GM18861 (cell line): ENCODE measurements around the gene TCP1.
"Not testable (repeated sequence)": the region's sequence is repeated elsewhere in the genome, so short reads cannot be mapped to it uniquely, and the experiment has no call there.

Experiments
- ATAC-seq: cut with Tn5 transposase; IDR thresholded peaks from one replicate; pipeline ENCODE4 v1.9.1; 2021; ENCODE audit not compliant: unreplicated experiment

TCP1 gene

DNA sequence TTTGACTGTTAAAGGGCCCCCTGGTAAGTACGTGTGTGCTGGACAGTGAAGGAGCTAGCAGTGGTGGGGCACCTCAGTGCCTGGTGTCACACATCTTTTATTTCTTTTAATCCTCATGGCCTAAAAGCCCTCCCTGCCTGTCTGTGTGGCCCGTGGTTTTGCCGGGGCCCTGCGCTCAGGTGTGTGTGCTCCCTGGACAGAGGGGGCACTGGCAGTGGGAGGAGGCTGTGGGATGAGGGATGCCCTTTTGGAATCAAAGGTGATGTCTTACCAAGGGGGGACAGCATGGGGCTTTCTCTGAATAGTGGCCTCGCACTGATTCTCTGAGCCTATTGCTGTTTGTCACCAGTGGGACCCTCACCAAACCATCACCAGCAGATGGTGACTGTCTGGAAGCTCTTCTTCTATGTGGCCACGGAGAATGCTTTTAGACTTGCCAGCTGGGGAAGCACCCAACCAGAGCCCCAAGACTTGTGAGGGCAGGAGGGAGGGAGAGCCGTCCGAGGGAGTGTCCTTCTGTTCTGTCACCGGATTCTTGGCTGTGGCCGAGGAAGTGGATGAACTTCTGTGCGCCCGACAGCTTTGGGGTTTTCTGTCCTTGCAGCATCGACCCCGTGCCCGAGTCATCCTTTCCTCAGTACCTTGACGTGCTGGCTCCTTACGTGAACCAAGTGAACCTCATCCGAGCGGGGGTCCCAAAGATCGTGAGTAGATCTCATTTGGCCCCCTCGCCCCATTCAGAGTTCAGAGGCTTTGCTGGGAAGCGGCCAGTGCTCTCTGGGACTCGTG, 28.7 kb upstream of the TCP1 start:
- ATAC-seq = no peak

GRCh38 chr6:159816775-159817174, 27.4 kb upstream of the TCP1 start:
- ATAC-seq = not testable (repeated sequence)

DNA sequence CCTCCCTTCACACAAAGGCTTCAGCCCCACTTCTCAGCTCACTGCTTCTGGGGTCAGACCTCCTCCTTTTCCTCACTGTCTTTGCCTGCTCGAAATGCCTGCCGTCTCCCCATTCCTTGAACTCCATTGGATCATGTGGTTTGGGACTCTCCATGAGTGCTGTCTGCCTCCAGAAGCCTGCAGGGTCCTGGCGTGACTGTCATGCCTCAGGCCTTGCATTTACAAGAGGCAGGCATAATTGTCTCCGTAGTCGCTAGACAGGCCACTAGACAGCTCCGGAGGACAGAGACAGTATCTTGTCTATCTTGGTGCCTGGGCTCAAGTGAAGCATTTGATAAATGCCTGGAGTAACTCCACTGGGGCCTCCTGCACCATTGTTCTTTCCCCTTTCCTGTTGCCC, 26.0 kb upstream of the TCP1 start:
- no peak for ATAC-seq

GRCh38 chr6:159813781-159814180, 24.4 kb upstream of the TCP1 start:
- no peak for ATAC-seq

GRCh38 chr6:159809149-159809548, 19.7 kb upstream of the TCP1 start:
- ATAC-seq = no peak

GRCh38 chr6:159808647-159809046, 19.2 kb upstream of the TCP1 start:
- ATAC-seq = no peak

DNA sequence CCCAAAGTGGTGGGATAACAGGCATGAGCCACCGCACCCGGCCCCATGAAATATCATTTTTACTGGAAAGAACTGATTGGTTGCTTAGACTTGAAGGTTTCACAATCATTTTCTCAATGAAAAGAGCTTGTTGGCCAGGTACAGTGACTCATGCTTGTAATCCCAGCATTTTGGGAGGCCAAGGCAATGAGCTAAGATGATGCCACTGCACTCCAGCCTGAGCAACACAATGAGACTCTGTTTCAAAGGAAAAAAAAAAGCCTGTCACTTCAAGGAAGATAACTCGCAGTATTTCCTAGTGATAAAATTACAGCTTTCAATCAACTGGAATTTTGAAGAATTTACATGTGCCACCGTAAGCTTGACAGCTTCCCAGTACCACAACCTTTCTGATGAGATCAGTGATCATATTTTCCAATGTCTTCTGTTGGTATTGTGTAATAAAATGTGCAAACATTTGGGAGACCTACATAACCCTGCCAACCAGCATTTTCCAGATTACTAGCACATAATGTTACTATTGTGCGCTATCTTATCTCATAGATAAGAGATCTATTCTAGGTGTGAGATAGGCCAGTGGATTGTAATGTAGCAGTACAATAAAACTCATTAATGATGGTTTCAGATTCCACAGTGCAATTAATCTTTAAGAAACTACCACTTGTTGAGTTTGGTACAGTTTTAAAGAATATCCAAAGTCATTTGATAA, 17.9 kb upstream of the TCP1 start:
- no peak for ATAC-seq

DNA sequence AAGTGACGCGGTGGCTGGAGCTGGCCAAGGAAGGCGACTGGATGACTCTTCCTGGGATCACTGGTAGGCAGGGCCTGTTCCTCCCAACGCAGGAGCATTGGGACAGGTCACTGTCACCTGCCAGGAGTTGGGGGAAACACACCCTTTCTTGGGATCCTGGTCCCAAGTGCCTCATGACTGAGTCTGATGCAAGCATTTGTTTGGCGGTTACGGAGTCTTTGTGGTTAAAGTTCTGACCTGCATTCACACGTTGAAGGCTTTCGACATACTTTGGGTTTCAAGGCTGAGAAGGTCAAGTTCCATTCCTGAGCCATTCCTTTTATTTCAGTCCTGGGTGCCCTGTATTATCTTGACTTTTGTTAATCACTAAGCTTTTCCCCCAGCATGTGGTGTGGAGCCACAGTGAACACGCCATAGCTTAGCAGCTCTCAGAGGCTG, 16.6 kb upstream of the TCP1 start:
- no peak for ATAC-seq

DNA sequence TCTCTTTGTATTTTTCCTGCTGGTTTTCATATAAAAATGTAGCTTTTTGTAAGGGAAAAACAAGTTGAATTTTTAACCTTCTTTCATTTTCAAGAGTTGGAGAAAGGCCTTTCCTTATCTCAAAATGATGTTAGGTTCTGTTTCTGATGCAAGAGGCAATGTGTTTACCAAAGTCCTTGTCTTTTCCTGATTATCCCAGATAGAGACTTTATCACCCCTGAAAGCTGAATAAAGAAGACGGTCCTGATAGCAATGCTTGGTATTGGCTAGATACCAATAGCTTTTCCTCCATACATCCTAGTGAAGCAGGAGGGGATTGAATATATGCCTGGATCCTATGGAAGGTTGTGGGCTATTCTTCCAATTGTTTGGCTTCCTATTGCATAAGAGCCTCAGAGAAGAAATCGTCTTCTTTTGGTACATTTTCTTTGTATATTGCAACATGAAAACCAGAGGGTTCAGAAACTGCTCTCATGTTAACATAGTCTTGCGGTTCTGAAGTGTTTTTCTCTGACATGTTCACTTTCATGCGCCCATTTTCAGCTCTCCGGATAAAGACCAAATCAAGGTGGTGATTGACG, 16.1 kb upstream of the TCP1 start:
- no peak for ATAC-seq

DNA sequence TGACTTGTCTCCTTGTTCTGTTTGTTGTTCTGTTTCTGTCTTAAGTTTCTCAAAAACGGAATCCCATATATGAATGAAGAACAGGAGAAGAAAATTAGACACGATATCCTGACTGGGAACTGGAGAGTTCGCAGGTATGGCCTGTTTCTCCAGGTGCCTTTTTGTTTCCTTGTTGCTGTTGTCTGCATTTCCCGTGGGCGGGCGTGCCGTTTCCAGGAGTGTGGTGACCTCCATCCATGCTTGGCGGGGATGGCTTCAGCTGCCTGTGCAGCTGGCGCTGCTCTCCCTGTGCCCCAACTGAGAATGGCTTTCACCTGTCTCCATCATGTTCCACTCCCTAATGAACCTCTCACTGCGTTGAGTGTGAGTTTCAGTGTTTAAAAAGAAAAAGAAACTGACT, 15.1 kb upstream of the TCP1 start:
- ATAC-seq = no peak

GRCh38 chr6:159801935-159802334, 12.5 kb upstream of the TCP1 start:
- no peak for ATAC-seq

GRCh38 chr6:159800141-159800865, 10.9 kb upstream of the TCP1 start, which contains the start of gene PNLDC1:
PNLDC1 (plus strand) TSS chr6:159800276; CDS start chr6:159800308, 32 bp downstream.
- ATAC-seq = no peak

DNA sequence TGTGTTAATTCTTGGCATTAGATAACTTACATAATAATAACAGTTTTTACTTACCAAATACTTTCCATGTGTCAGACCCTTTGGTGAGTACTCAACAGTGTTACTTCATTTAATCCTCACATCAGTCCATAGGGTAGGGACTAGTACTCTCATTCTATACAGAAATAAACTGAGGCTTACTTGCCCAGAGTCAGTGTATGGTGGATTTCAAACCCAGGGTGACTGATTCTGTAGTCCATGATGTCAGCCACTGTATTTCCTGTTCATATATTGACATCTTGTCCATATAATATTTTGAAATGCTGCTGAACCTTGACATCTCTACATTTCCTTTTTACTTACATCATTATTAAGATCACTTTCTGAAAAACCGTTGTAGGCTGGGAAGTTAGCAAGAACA, 8.2 kb upstream of the TCP1 start:
- ATAC-seq = no peak

DNA sequence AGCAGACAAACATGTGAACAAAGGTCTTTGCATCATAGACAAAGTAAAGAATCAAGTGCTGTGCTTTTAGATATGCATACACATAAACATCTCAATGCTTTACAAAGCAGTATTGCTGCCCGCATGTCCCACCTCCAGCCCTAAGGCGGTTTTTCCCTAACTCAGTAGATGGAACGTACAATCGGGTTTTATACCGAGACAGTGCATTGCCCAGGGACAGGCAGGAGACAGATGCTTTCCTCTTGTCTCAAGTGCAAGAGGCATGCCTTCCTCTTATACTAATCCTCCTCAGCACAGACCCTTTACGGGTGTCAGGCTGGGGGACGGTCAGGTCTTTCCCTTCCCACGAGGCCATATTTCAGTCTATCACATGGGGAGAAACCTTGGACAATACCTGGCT, 5.6 kb upstream of the TCP1 start:
- not testable (repeated sequence) for ATAC-seq

DNA sequence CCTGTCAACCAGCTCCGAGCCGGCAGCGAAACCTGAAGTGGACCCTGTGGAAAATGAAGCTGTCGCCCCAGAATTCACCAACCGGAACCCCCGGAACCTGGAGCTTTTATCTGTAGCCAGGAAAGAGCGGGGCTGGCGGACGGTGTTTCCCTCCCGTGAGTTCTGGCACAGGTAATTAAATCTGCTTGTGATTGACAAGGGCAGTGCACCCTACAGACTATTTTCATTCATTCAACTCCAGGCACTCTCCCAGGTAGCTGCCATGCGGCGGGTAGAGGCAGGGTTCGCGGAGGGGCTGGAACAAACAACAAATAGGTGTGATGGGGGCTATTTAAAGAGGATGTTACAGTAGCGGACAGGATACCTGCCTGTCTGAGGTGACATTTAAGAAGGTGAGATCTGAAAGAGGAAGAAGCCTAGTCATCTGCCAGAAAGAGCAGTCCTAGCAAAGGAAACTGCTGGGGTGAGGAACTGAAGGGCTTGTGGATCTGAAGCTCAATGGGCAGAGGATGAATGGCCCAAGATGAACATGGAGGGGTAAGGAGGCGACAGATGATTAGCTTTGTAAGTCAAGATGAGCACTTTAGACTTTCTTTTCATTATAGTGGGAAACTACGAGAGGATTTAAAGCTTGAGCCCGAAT, 1.7 kb upstream of the TCP1 start:
- no peak for ATAC-seq

DNA sequence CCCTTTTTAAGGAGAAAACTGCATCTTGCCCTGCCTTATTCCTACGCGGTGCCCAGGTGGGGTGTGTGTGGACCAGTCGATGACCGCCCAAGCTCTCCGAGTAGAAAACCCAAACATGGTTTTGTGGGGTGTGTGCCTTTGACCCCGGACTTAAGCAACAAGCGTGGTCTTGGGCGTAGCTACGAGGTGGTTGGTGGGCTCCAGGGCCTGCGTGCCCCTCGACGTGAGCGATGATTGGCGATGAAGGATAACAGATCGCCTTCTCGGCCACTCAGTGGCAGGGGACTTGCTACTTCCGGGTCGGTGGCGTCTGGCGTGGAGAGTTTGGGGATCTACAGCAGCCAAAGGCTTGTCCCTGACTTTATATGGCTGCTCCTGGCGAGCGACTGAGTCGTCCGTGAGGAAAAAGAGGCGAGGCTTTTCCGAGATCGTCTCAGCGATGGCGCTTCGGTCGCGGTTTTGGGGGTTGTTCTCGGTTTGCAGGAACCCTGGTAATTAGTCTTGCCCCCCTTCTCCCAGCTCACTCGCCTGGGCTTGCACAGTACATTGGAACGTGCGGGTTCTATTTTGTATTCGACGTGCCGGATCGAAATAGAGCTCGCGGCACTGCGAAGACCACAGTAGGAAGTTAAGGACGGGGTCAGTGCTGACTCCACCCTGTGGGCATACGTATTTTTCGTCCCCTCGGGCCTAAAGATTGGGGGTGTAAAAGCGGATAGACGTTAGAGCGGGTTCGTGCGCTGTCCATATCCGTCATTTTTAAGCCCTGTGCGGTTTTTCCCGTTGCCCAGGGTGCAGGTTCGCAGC, 950 bp upstream of the TCP1 start, which contains the start of gene MRPL18:
MRPL18 (plus strand) TSS at position 319 of the 807 bp plus-strand sequence; CDS start at position 440, 121 bp downstream.
- ATAC-seq = peak; percentile 81

- ATAC-seq = no peak
Observed at GRCh38 chr6:159788753-159789376, 537 bp downstream of the TCP1 start.

GRCh38 chr6:159788276-159788675, 1.1 kb downstream of the TCP1 start:
- no peak for ATAC-seq

DNA sequence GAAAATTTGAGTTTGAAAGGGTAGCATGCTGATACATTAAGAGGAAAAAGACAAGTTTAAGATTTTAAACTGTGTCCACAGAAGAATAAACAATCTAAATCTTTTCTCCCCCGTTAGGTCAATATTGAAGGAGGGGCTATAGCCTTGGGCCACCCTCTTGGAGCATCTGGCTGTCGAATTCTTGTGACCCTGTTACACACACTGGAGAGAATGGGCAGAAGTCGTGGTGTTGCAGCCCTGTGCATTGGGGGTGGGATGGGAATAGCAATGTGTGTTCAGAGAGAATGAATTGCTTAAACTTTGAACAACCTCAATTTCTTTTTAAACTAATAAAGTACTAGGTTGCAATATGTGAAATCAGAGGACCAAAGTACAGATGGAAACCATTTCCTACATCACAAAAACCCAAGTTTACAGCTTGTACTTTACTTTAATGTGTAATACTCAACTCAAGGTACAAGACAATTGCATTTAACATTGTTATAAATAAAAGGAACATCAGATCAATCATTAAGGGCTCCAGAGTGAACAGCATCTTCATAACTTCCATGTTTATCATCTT, 10.8 kb downstream of the TCP1 start:
- no peak for ATAC-seq
